ENCODE measurements around the gene UTS2B.
"Not testable (repeated sequence)": the region's sequence is repeated elsewhere in the genome, so short reads cannot be mapped to it uniquely, and the experiment has no call there.

The UTS2B gene

DNA sequence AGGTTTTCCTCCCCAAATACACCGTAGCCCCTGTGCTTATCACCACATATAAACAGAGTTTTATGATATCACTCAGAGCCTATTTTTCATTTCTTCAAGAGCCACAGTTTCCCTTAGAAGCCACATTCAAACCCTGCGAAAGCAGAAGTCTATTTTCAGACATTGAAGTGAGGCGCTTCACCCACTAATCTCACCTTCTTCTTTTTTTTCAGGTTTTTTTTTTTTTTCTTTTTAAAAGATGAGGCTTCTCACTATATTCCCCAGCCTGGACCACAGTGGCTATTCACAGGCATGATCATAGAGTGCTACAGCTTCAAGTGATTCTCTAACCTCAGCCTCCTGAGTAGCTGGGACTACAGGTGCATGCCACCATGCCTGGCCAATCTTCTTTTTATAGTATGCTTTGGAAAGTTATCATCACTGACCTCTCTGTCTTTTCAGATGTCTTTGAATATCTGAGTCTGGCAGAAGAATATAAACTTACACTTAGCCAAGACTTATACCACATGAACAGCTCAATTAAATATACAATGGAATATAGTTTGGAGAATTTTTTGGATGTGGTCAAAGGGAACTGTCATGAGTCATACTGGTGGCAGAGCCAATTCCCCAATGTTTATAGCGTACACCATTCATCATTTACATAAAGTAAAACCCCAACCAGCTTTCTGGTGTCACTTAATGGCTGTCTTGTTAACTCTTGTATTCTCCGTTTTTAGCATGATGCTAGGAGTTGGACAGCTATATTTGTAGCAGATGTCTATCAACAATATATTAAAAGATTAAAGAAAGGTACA lies 60.8 kb downstream of the UTS2B start:
- DNase-seq, result no peak

DNA sequence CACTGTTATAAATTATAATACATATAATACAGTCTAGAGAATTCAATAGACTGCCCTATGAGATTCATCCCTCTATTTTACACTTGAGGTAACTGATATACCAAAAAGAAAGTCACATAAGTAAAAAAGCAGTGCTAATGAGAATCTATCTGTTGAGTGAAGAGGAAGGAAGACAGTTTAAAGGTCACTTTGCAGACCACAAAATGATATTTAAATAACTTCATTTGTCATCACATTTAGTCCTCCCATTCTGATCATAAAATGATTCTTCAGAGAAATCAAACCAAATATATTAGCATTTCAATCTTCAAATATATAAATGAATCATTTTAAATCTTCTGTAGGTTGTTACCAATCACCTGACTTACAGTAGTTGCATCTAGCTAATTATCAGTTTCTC lies 61.6 kb downstream of the UTS2B start:
- DNase-seq, result no peak

DNA sequence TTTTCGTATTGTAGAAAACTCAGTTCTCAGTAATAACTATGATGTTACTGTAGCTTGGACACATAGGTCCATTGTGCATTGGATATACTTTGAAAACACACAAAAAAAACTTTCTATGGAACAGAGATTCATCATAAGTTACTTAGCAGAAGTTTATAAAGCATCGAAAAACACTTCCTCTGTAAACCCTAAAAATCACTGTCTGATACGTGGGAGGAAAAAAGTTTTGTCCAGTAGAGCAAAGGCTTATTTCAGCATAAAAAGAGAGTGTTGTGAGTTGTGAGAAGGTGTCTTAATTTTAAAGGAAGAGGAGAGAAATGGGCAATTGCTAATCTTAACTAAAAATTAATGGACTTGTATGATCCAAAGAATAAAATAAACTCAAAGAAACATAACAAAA lies 66.5 kb downstream of the UTS2B start:
- DNase-seq, result no peak

DNA sequence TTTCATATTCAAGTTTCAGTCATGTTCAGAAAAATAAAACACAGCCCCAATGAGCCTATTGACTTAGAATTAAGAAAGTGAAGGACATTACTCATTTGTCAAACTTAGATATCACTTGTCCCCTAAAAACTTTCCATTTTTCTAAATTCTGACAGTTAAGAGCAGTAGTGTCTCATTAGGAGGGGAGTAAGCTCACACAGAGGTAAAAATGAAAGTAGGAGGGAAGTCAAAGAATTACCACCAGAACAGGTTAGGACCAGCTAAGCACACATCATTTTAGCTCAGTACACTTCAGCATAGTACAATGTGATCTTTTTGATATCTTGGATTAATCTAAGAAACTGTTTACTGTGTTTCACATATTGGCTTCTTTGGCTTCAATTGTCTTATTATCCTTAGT lies 67.0 kb downstream of the UTS2B start:
- DNase-seq, result no peak

DNA sequence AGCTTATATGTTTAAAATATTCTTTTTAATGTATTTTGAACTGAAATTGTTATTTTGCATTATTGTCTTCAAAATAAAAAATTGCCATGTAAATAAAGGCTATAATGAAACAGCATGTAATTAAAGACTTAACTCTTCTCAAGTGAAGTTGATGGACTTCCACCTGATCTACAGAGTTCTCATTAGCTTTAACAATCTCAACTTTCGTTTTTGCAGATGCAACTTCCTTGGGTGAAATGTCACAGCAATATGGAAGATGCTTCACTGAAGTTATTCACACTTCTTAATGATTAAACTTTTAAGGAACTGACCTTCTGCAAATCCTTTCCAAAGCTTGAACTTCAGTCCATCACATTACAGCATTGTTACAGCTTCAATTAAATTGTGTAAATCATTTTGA lies 67.7 kb downstream of the UTS2B start:
- DNase-seq, result no peak

DNA sequence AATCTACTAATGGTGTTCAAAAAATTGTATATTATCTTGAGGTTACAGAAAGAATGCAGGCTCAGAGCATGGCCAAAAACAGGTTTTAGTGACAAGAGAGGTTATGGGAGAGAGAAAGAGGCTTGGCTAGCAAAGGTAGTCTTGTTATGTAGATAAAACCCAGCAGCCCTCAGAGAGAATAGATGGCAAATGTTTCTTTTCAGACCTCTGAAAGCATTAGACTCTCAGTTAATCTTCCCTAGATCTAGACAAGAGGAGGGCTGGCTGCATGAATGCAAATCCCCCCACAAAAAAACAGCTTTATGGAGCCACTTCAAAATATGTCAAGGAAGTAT lies 69.1 kb downstream of the UTS2B start:
- no peak for DNase-seq

DNA sequence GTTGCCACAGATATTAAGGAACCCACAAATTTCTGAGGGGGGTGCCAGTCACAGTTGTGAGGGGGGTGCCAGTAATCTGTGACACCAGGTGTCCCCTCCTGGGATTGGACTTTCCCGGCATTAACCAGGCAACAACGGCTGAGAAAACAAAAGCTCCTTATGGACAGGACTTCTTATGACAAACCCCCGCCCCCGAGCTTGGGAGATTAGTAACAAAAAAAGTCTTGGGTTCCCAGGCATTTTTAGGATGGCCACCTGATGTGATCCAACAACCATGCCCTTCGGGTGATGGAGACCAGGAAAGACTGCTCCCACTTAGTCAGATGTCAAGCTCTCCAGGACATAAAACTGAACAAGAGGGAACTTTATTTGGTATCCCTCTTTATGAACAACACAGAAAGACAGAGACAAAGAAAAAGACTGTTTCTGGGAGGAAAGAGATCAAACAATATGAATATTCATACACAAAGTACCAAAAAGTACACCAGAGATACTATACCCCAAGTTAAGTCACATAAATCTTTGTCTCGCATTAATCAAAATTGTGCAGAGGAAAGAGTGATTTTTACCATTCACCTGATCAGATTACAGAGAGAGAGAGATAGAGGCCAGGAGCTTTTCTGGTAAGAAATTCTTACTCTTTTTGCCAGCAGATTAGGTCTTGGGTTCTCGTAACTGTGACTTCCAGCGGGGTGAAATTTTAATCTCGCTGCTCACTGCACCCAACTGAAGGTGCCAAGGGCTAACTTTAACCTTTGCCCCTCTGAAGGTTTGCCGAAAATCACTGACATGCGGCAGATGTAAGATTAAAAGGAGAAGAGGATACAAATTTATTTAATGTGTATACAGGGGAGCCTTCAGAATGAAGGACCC lies 69.7 kb downstream of the UTS2B start:
- DNase-seq, result no peak

DNA sequence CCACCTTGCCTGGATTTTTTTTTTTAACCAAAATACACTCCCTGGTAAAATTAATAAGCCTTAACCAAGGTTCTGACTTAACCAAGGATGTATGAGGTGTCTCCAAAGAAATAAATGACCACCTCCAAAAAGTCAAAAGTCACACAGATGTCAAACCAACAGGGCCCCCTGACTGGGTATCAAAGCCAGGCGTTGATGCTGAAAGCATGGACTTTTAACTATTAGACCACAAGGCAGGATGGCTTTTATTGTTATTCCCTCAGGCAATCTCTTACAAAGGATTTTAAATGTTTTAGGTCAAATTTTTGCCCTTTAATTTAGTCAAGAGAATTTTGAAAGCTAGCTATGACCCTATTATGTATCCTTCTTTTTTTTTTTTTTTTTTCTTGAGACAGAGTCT lies 70.8 kb downstream of the UTS2B start:
- no peak for DNase-seq

DNA sequence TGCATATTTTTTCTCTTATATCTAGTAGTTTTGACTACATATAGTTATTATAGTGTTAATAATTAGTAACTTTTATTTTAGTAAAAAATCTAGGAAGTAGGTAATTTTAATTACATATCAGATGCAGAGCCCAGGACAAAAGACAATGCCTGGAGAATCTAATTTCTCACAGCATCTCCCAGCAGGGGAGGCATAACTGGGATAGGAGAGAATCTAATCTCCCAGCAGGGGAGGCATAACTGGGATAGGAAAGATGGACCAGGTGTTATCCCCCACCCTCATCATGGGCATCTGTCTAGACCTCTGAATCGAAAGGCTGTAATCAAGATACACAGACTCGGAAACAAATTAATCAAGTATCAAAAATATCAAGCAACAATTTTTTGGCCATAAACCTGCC lies 73.0 kb downstream of the UTS2B start:
- DNase-seq, result no peak

DNA sequence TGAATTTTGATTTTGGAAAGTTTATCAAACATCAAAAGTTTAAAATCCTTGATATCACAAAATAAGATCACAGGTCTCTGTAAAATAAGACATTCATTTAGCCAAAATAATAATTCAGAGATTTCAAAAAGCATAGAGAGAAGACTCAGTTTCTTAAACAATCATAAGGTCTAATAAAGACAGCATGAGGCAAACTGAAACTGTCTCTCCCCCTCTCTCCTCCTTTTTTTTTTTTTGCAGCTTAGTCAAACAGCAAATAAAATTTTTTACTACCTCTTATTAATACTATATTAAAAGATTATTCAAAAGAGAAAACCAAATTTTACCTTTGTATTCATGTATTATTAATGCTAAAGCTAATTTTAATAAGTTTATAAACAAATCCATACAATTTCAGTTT lies 73.9 kb downstream of the UTS2B start:
- DNase-seq, result no peak

DNA sequence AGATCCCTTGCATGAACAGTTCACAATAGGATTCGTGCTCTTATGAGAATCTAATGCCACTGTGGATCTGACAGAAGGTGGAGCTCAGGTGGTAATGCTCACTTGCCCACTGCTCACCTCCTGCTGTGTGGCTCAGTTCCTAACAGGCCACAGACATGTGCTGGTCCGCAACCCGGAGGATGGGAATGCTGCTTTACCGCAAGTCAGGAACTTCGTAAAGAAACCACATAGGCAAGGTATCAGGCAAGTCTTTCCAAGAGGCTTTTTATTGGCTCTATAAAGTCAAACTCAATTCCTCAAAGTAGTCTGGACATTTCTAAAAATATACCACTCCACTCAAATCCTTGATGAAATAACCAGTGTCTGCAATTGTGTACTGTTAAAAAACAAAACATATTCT lies 75.2 kb downstream of the UTS2B start:
- DNase-seq, result no peak

DNA sequence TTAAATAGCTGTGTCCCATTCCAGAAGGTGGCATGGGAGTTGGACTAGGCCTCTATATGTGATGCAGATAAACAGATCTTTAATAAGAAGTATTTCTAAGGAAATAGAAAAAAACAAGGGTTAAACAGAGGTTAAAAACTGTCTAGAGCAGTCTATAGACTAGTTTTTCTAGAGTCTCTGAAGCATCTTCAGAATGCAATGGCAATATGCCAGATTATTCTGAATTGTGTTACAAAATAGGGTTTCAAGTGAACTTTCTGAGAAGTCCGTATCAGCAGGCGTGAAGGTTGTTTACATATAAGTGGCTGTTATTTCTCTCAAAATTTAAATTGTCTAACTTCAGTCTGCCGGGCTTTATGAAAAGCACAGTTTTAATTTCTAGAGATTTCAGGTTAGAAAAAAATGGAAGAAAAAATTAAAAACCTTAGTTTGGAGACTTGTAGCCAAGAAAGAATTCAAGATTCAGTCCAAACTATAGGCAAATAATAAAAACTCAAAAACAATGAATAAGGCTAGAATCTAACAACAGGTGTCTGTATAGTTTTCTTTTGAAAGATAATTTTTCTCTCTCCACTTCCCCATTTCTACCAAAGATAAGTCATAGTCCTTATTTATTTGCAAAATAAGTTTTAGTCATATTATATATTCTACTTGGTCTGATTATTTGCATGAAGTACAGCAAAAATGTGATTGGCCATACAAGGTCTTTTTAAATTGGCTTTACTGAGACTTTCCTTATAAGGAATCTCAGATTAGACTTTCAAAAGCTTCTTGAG lies 76.0 kb downstream of the UTS2B start:
- DNase-seq, result no peak

DNA sequence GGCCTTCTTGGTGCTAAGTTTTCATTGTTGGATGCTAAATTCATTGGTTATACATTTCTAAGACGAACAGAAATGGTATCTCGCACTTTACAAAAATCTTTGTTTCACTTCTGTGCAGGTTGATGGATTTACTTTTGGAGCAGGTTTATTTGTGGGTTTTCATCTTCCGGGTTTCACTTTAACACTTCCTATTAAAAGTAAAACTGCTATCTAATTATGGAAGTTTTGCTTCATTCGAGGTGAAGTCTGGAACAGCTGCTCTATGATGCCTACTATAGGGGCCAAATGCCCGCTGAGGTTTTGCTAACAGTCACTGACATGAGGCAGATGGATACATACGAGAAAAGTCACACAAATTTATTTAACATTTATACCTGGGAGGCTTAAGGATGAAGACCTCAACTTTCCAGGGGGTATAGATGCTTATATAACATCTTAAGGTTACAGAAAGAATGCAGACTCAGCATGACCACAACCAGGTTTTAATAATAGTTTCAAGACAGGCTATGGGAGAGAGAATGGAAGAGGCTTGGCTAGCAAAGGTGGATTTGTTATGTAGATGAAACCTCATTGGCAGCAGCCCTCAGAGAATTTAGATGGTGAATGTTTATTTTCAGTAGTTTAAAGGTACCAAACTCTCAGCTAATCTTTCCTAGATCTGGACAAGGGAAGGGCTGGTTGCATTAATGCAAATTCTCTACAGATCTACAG lies 77.1 kb downstream of the UTS2B start:
- no peak for DNase-seq

DNA sequence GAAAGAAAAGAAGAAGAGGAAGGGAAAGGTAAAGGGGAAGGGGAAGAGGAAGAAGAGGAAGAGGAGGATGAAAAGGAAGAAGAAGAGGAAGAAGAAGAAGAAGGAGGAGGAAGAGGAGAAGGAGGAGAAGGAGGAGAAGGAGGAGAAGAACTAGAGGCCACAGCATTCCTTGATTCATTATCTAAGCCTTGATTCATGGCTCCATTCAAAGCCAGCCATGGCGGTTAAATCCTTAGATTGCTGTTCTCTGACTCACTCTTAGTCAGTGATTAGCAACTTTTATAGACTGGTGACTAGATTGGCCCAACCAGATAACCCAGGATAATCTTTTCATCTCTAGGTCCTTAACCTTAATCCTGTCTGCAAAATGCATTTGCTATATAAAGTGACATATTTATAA lies 83.7 kb downstream of the UTS2B start:
- no peak for DNase-seq

DNA sequence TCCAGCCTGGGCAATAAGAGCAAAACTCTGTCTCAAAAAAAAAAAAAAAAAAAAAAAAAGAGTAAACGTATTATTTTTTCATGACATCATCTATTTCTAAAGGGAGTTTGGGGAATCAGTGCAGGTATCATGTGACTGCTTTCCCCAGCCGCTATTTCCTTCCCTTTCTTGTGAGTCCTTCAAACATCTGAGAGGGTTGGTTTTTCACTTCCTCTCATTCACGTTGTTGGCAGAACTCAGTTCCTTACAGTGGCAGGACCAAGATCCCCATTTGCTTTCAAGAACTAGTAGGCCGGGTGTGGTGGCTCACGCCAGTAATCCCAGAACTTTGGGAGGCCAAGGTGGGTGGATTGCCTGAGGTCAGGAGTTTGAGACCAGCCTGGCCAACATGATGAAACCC lies 84.3 kb downstream of the UTS2B start:
- not testable (repeated sequence) for DNase-seq

DNA sequence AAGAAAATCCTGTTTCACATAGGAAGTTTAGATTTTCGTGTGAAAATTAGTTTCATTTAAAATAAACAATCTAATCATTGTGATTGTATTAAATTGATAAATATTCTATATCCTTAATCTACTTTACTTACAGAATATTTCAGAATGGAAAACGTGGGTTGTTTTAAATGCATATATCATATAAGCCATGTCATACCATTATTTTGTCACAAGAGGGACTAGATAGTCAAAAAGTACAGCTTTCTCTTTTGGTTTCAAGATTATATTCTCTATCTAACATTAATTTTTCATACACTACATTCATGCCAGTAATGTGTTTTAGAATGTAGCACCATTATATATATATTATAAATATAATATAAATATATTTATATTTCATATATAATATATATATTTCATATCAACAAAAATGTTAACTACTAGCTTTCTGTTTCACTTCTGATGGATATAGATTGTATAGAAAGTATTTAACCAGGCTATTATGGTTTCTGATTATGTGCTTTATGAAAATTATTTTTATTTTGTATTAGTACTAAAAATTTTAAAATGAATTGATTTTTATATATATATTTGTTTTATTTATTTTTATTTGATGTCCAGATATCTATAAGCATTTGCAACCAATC lies 86.0 kb downstream of the UTS2B start:
- DNase-seq, result no peak

DNA sequence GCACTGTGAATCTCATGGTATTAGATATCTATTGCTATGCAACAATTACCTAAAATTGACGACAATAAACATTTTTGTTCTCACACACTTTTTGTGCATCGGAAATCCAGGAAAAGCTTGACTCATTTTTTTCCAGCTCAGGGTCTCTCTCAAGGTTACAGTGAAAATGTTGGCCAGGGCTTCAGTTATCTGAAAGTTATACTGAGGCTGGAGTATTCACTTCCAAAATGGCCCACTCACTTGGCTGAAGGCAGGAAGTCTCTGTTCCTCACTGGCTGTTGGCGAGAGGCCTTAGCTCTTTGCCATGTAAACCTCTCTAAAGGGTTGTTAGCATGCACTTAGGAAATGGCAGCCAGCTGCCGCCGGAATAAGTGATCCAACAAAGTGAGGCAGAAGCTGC lies 89.8 kb downstream of the UTS2B start:
- DNase-seq, result no peak

DNA sequence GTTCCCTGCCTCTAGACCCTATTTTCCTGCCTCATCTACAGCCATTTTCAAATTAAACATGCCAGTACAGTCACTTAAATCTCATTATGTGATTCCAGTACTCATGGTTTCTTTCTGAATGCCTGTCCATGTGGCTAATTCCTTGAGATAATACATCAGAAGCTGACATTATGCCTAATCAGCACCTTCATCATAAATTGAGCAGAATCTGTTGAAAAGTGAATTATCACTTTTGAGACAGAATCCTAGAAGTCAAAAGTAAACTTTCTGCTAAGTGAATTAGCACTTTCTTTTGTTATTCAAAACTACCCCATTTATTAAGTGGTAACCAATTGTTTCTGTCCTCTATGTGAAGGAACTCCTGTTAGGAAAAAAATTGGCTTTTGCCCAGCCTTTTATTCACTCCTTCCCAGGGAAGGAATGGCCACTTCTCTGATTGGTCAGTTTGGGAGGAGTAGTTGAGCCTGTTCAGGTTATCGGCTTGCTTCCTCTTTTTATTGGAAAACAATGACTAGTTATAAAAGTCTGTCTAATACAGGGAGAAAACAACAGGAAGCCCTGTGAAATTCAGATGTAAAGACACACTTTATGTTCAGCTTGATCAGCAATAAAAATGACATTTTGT lies 90.8 kb downstream of the UTS2B start:
- no peak for DNase-seq

DNA sequence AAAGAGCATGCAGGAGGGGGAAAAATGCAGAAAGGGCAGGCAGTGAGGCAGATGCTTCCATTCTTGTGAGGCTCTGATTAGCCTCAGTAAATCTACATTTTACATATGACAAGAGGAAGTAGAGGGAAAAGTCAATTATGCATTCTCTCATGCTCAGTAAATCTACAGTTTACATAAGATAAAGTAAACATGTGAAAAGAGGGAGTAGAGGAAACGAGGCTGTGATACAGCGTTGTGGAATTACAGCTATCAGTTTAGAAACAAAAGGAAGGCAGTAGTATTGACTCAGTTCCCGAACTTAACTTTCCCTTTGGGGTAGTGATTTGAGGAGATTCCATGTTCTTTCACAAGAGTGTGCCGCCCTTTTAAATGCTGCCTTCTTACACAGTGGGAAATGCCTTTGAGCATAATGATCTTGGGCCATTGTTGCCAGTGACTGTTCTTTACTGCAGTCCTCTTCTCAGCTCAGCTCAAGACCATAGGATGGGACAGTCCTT lies 92.0 kb downstream of the UTS2B start:
- no peak for DNase-seq

DNA sequence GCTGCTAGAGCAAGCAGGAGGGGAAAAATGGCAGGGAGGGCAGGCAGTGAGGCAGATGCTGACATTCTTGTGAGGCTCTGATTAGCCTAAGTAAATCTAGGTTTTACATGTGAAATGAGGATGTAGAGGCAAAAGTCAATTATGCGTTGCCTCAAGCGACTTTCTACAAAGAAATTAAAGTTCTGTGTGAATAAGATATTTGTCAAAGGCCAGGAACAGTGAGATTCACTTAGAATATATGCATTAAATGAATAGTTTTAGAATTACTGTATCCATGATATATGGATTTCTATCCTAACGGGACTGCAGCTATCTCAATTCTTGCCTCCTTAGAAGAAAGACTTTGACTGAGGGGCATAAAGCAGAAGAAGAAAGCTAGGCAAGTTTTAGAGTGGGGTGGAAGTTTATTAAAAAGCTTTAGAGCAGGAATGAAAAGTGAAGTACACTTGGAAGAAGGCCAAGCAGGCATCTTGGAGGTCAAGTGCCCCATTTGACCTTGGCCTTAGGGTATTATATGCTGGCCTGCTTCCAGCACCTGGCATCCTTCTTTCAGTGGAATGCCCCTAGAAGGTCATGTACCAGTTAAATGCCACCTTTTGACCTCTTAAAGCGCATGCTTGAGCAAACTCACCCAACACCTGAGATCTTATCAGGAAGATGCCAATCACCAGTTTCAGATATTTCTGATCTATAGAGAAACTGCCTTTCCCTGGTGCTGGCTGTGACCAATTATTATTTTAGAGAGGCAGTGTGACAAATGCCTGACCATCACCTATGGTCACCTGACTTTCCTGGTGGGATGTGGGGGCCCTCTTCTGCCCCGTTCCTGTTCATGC lies 93.1 kb downstream of the UTS2B start:
- DNase-seq, result no peak

DNA sequence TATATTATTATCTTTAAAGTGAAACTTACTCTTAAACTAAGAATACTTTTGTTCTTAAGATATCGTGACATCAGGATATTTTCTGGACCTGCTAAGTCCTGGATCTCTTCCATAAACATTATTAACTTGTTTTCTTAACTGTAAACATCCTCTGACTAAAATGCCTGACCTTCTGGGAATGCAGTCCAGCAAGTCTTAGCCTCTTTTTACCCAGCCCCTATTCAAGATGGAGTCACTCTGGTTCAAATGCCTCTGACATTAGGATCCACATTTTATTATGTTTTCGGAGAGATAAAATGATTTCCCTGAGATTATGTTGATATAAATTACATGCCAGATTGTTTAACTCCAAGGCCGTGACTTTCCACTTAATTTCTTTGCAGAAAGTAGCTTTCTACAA lies 93.7 kb downstream of the UTS2B start:
- DNase-seq, result no peak

Measured in NCI-H1048 (cell line).